D721Med (cell line): ENCODE results near the gene MYF5.

Experiments used
- DNase-seq: peaks from one replicate; pipeline ENCODE4 v3.0.0; 2011; ENCODE audit warnings: low spot score; ENCODE audit not compliant: insufficient read length
- FAIRE-seq: peaks from 2 replicates; lab custom pipeline; 2011; peaks lifted over from hg19 to GRCh38; lab: Jason Lieb, UNC
- CTCF ChIP-seq: IDR thresholded peaks from 2 replicates; pipeline ENCODE4 v1.5.1; 2012; ENCODE audit warnings: mild to moderate bottlenecking, control low read depth; ENCODE audit not compliant: insufficient read depth; ENCODE audit errors: missing control alignments

MYF5 gene

GRCh38 chr12:80761838-80762237 lies 45.1 kb downstream of the MYF5 start:
- DNase-seq = no peak
- TF ChIP-seq CTCF = no peak
- FAIRE-seq = no peak

- peak; percentile 67 for TF ChIP-seq CTCF
- peak; percentile 63 for FAIRE-seq
- DNase-seq = no peak
These were observed 47.2 kb downstream of the MYF5 start for GRCh38 chr12:80763874-80764273.

GRCh38 chr12:80766210-80766609 lies 49.5 kb downstream of the MYF5 start:
- no peak for TF ChIP-seq CTCF
- no peak for DNase-seq
- FAIRE-seq = no peak

- DNase-seq (no peak), FAIRE-seq (no peak)
- TF ChIP-seq CTCF = no peak
These were observed 50.2 kb downstream of the MYF5 start for GRCh38 chr12:80766897-80767296.
